NT2/D1 (cell line): ENCODE measurements around the gene TASOR2.

Experiments used
- SUZ12 ChIP-seq: IDR thresholded peaks from 2 replicates; pipeline ENCODE4 v1.6.1; 2011; ENCODE audit not compliant: insufficient read length, insufficient read depth; ENCODE audit errors: extremely low read depth
- YY1 ChIP-seq: IDR thresholded peaks from 2 replicates; pipeline ENCODE4 v1.6.1; 2011; ENCODE audit not compliant: insufficient read length, insufficient read depth
- ZNF274 ChIP-seq: IDR thresholded peaks from 2 replicates; pipeline ENCODE4 v1.6.1; 2011; ENCODE audit warnings: mild to moderate bottlenecking, low read depth, low read length

DNA sequence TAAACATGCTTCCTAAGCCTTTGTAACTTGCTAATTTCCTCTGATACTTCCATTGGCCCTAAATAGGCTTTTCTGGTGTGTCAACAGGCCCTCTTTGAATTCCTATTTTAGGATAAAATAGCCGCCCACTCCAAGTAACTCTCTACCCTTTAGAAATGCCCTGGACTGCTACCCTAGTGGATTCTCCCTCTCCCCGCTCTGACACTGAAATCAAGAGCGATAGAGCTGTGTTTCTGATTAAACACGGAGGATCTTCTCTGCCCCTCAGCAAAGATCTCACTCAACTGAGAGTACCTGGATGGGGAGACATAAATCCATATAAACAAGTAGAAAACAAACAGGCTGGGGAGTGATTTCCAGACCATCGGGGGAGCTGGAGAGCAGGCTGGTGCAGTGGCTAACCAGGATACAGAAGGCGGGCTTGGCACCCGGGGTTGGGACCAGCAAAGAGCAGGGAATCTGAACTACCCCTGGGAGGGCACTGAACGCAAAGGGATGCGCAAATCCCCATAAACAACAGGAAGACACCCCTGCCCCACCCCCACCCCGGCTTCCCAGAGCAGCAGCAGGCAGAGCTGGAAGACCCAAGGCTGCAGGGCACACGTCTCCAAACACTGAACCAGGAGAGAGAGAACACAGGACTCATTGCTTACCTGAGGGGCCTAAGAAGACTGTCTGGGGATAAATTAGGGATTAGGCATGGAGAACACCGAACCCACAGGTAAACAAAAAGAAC is 20.8 kb upstream of the TASOR2 start:
- TF ChIP-seq YY1 (no peak), ZNF274 (no peak), SUZ12 (no peak)
